ENCODE results near the gene SLC6A9. TPM values are rescaled to one million over a fixed set of nuclear protein-coding genes. Genes with fewer than 3 reads are reported as not detected.

The SLC6A9 gene
- total RNA-seq, 2 experiments from 2014 or later, result 8.2 to 21.8 TPM

DNA sequence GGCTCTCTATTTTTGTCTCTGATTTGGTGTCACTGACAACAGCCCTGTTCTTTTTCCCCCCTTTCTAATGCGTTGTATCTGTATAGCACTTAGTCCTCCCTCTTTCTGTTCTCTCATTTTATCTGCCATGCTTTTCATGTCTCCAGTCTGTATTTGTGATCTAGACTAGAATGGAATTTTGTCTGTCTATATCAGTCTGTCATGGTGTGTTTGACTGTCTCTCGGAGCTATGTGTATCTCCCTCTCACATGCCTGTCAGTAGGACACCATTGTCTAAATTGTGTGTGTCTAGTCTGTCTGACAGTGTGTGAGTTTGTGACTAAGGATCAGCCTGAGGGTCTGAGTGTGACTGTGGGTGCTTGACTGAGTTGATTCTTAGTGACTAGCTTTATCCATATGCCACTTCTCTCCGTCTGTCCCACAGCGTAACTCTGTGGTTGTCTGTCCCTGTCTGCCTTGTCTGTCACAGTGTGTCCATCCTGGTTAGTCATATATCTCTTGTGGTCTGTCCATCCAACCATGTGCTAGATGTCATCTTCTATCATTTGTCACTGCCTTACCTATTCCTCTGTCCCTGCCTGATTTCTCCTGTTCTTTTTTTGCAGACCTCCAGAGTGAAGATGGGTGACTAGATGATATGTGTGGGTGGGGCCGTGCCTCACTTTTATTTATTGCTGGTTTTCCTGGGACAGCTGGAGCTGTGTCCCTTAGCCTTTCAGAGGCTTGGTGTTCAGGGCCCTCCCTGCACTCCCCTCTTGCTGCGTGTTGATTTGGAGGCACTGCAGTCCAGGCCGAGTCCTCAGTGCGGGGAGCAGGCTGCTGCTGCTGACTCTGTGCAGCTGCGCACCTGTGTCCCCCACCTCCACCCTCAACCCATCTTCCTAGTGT, 53.6 kb downstream of the SLC6A9 start:
- Histone ChIP-seq H4K20me1 (ENCODE audit: insufficient read depth, low read length) (0 out of 2 replicates have a peak, but pooled peaks cover 9% of the 10 kb centered on the region), H3K79me2 (ENCODE audit: insufficient read depth, low read depth, low read length) (no peaks in the 10 kb centered on the region; the same call in 1 of the 2 replicates), H3K4me2 (ENCODE audit: low read length) (peak overlapping the region; percentile 0; the same call in 1 of the 2 replicates), H3K36me3 (ENCODE audit: insufficient read depth, low read length) (peaks cover 43% of the 10 kb centered on the region), H2AFZ (ENCODE audit: low read length) (no peak overlapping the region), H3K9me3 (ENCODE audit: low read length) (no peaks in the 10 kb centered on the region), H3K27ac (ENCODE audit: low read depth, low read length, poor library complexity, severe bottlenecking) (no peak overlapping the region), H3K4me3 (ENCODE audit: low read depth, low read length, poor library complexity, severe bottlenecking) (no peak overlapping the region), H3K4me1 (ENCODE audit: insufficient read depth, low read length, poor library complexity, severe bottlenecking) (peaks cover 17% of the 10 kb centered on the region), H3K9me2 (ENCODE audit: insufficient read depth, low read length) (no peaks in the 10 kb centered on the region)
- POLR2A ChIA-PET, result no interaction called here
- intact Hi-C loops (cut with micrococcal nuclease; ENCODE audit: unreplicated experiment), result no loop called here
- TF ChIP-seq EZH2phosphoT487 (IDR thresholded peaks at IDR 0.05; ENCODE audit: borderline replicate concordance, low read depth, low read length), result no peak
- TF ChIP-seq, protein P1, sequence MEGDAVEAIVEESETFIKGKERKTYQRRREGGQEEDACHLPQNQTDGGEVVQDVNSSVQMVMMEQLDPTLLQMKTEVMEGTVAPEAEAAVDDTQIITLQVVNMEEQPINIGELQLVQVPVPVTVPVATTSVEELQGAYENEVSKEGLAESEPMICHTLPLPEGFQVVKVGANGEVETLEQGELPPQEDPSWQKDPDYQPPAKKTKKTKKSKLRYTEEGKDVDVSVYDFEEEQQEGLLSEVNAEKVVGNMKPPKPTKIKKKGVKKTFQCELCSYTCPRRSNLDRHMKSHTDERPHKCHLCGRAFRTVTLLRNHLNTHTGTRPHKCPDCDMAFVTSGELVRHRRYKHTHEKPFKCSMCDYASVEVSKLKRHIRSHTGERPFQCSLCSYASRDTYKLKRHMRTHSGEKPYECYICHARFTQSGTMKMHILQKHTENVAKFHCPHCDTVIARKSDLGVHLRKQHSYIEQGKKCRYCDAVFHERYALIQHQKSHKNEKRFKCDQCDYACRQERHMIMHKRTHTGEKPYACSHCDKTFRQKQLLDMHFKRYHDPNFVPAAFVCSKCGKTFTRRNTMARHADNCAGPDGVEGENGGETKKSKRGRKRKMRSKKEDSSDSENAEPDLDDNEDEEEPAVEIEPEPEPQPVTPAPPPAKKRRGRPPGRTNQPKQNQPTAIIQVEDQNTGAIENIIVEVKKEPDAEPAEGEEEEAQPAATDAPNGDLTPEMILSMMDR (conservative IDR thresholded peaks at IDR 0.05; ENCODE audit: low read length), result no peak
- CTCF ChIA-PET (ENCODE audit: unreplicated experiment), result no interaction called here
- no peak for DNase-seq (ENCODE audit: low spot score)
- no TSS peak for BruUV-seq (replicated peaks)

DNA sequence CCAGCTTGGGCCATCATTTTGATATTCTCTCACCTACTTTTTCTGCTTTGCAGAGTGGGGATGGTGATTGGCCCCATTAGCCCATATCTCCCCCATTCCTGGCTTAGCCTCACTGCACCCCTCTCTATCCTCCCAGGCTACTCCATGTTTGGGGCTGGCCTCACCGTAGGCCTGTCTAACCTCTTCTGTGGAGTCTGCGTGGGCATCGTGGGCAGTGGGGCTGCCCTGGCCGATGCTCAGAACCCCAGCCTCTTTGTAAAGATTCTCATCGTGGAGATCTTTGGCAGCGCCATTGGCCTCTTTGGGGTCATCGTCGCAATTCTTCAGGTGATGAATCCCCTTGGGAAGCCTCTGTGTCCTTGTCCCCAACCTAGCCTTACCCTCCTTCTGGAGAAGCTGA, 54.4 kb downstream of the SLC6A9 start:
- Histone ChIP-seq H3K36me3 (ENCODE audit: insufficient read depth, low read length) (peaks cover 51% of the 10 kb centered on the region), H3K79me2 (ENCODE audit: insufficient read depth, low read depth, low read length) (no peaks in the 10 kb centered on the region; the same call in 1 of the 2 replicates), H2AFZ (ENCODE audit: low read length) (no peak overlapping the region), H3K4me3 (ENCODE audit: low read depth, low read length, poor library complexity, severe bottlenecking) (no peak overlapping the region), H3K9me2 (ENCODE audit: insufficient read depth, low read length) (no peaks in the 10 kb centered on the region), H4K20me1 (ENCODE audit: insufficient read depth, low read length) (0 out of 2 replicates have a peak, but pooled peaks cover 9% of the 10 kb centered on the region), H3K4me2 (ENCODE audit: low read length) (0 out of 2 replicates have a peak overlapping the region, but pooled peaks have one; percentile 90), H3K27ac (ENCODE audit: low read depth, low read length, poor library complexity, severe bottlenecking) (no peak overlapping the region), H3K9me3 (ENCODE audit: low read length) (no peaks in the 10 kb centered on the region), H3K4me1 (ENCODE audit: insufficient read depth, low read length, poor library complexity, severe bottlenecking) (peaks cover 17% of the 10 kb centered on the region)
- intact Hi-C loops (cut with micrococcal nuclease; ENCODE audit: unreplicated experiment), result no loop called here
- BruUV-seq (replicated peaks), result no TSS peak
- TF ChIP-seq EZH2phosphoT487 (IDR thresholded peaks at IDR 0.05; ENCODE audit: borderline replicate concordance, low read depth, low read length), result no peak
- TF ChIP-seq, protein P1 (conservative IDR thresholded peaks at IDR 0.05; ENCODE audit: low read length), result no peak
- ChIA-PET CTCF (ENCODE audit: unreplicated experiment) (no interaction called here), POLR2A (no interaction called here)
- no peak for DNase-seq (ENCODE audit: low spot score)

DNA sequence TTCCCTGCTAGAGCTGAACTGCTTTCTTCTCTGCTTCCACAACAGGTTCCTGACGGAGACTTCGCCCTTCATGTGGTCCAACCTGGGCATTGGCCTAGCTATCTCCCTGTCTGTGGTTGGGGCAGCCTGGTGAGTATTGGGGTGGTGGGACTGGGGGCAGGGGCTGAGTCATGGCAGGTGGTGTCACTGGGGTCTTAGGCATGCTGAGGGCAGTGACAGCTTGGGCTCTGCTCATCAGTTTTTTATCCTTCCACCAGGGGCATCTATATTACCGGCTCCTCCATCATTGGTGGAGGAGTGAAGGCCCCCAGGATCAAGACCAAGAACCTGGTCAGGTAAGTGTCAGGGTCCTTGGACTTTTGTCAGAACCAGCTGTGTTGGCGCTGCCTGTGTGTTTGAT, 55.2 kb downstream of the SLC6A9 start:
- DNase-seq (ENCODE audit: low spot score), result no peak
- H3K4me3 ChIP-seq (ENCODE audit: low read depth, low read length, poor library complexity, severe bottlenecking), result peak overlapping the region; percentile 94
- H3K4me1 ChIP-seq (ENCODE audit: insufficient read depth, low read length, poor library complexity, severe bottlenecking), result peaks cover 18% of the 10 kb centered on the region
- H4K20me1 ChIP-seq (ENCODE audit: insufficient read depth, low read length), result 0 out of 2 replicates have a peak, but pooled peaks cover 9% of the 10 kb centered on the region
- peak overlapping the region; percentile 90 for H3K4me2 ChIP-seq (ENCODE audit: low read length)
- H3K27ac ChIP-seq (ENCODE audit: low read depth, low read length, poor library complexity, severe bottlenecking), result peak overlapping the region; percentile 46
- CTCF ChIA-PET (ENCODE audit: unreplicated experiment), result interaction anchor here (1.1 to 1.4 kb wide), 2 partner anchors 16 to 41 kb away, joined by 3 read pairs; no protein-coding TSS in a partner anchor
- BruUV-seq (replicated peaks), result no TSS peak
- TF ChIP-seq EZH2phosphoT487 (IDR thresholded peaks at IDR 0.05; ENCODE audit: borderline replicate concordance, low read depth, low read length), result no peak
- TF ChIP-seq, protein P1 (conservative IDR thresholded peaks at IDR 0.05; ENCODE audit: low read length), result 0 out of 2 replicates have a peak, but pooled peaks have one; percentile 26
- H3K79me2 ChIP-seq (ENCODE audit: insufficient read depth, low read depth, low read length), result no peaks in the 10 kb centered on the region; the same call in 1 of the 2 replicates
- H3K9me3 ChIP-seq (ENCODE audit: low read length), result no peaks in the 10 kb centered on the region
- no peak overlapping the region for H2AFZ ChIP-seq (ENCODE audit: low read length)
- intact Hi-C loops (cut with micrococcal nuclease; ENCODE audit: unreplicated experiment), result no loop called here
- H3K36me3 ChIP-seq (ENCODE audit: insufficient read depth, low read length), result peaks cover 56% of the 10 kb centered on the region
- POLR2A ChIA-PET, result no interaction called here
- H3K9me2 ChIP-seq (ENCODE audit: insufficient read depth, low read length), result no peaks in the 10 kb centered on the region
